ENCODE results near the gene BSDC1. TPM values are rescaled to one million over a fixed set of nuclear protein-coding genes. Genes with fewer than 3 reads are reported as not detected.
"Not testable (repeated sequence)": the region's sequence is repeated elsewhere in the genome, so short reads cannot be mapped to it uniquely, and the experiment has no call there.

BSDC1 gene
- total RNA-seq, 1 donor from 2014 or later = 35.5 TPM

DNA sequence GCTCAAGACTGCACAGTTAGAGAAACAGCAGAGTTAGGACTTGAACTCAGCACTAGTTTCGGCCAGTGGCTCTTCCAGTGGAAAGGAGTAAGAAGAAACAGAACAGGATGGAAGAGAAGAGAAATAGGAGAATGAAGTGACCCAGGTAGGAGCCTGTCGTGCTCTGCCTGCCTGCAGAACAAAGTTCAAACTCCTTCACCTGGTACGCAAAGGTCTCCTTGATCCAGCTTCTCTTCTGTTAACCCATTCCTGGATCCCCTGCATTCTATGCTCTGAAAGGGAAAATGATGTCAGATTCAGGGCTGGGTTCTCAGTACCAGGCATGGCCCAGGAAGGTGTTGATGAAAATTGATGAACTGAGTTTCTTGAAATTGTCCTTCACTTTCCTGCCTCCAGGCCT is 35.8 kb downstream of the BSDC1 start:
- Histone ChIP-seq H3K4me3 (ENCODE audit: low read depth, low read length) (no peak overlapping the region), H3K27me3 (ENCODE audit: control insufficient read depth, insufficient read depth, low read length) (no peaks in the 10 kb centered on the region), H3K36me3 (ENCODE audit: control insufficient read depth, insufficient read depth, low read length) (no peaks in the 10 kb centered on the region)
- TF ChIP-seq, protein P1, sequence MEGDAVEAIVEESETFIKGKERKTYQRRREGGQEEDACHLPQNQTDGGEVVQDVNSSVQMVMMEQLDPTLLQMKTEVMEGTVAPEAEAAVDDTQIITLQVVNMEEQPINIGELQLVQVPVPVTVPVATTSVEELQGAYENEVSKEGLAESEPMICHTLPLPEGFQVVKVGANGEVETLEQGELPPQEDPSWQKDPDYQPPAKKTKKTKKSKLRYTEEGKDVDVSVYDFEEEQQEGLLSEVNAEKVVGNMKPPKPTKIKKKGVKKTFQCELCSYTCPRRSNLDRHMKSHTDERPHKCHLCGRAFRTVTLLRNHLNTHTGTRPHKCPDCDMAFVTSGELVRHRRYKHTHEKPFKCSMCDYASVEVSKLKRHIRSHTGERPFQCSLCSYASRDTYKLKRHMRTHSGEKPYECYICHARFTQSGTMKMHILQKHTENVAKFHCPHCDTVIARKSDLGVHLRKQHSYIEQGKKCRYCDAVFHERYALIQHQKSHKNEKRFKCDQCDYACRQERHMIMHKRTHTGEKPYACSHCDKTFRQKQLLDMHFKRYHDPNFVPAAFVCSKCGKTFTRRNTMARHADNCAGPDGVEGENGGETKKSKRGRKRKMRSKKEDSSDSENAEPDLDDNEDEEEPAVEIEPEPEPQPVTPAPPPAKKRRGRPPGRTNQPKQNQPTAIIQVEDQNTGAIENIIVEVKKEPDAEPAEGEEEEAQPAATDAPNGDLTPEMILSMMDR (IDR thresholded peaks at IDR 0.05; ENCODE audit: insufficient read depth, low read length, severe bottlenecking) = no peak
- DNase-seq (ENCODE audit: low read depth) (no peak), FAIRE-seq (no peak)

DNA sequence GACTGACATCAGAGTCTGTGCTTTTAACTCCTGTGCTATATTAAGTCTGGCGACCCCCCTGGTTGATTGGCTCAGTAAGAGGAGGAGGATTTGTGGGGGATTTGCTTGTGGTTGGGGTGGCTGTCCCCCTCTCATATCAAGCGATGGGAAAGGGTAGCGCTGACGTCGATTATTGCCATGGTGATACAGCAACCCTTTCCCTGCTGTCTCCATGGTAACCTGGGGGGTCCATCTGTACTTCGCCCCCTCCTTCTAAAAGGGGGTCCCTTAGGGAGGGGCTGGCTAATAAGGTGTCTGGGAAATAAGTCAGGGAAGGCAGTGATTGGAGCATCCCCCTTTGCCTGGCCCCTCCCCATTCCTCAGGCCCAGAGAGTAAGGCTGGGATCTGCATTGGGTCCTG is 36.6 kb downstream of the BSDC1 start:
- no peak for DNase-seq (ENCODE audit: low read depth)
- no peaks in the 10 kb centered on the region for H3K27me3 ChIP-seq (ENCODE audit: control insufficient read depth, insufficient read depth, low read length)
- peak; percentile 7 for FAIRE-seq
- TF ChIP-seq, protein P1 (IDR thresholded peaks at IDR 0.05; ENCODE audit: insufficient read depth, low read length, severe bottlenecking) = no peak
- H3K36me3 ChIP-seq (ENCODE audit: control insufficient read depth, insufficient read depth, low read length) = no peaks in the 10 kb centered on the region
- no peak overlapping the region for H3K4me3 ChIP-seq (ENCODE audit: low read depth, low read length)

DNA sequence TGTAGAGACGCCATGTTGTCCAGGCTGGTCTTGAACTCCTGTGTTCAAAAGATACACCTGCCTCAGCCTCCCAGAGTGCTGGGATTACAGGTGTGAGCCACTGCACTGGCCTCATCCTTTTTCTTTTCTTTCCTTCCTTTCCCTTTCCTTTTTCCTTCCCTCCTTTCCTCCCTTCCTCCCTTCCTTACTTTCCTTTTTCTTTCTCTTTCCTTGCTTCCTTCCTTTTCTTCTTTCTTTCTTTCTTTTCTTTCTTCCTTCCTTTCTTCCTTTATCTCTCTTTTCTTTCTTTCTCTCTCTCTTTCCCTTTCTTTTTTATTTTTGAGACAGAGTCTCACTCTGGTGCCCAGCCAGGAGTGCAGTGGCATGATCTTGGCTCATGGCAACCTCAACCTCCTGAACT is 37.8 kb downstream of the BSDC1 start:
- no peaks in the 10 kb centered on the region for H3K27me3 ChIP-seq (ENCODE audit: control insufficient read depth, insufficient read depth, low read length)
- no peak overlapping the region for H3K4me3 ChIP-seq (ENCODE audit: low read depth, low read length)
- TF ChIP-seq, protein P1 (IDR thresholded peaks at IDR 0.05; ENCODE audit: insufficient read depth, low read length, severe bottlenecking) = no peak
- no peak for DNase-seq (ENCODE audit: low read depth)
- no peak for FAIRE-seq
- no peaks in the 10 kb centered on the region for H3K36me3 ChIP-seq (ENCODE audit: control insufficient read depth, insufficient read depth, low read length)

DNA sequence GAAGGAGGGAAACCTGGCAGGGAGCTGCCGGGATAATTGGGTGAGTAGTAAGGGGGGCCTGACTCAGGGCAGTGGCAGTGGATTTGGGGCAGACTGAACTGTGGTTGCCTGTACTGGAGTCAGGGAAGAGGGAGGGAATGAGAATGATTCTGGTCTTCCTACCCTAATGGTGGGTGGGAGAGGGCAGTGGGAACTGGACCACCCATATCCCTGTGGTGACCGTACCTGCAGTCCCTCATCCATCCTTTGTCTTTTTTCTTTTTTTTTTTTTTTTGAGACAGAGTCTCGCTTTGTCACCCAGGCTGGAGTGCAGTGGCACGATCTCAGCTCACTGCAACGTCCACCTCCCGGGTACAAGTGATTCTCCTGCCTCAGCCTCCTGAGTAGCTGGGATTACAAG is 38.5 kb downstream of the BSDC1 start:
- H3K36me3 ChIP-seq (ENCODE audit: control insufficient read depth, insufficient read depth, low read length); H3K27me3 ChIP-seq (ENCODE audit: control insufficient read depth, insufficient read depth, low read length); DNase-seq (ENCODE audit: low read depth); H3K4me3 ChIP-seq (ENCODE audit: low read depth, low read length); FAIRE-seq: not testable (repeated sequence)

DNA sequence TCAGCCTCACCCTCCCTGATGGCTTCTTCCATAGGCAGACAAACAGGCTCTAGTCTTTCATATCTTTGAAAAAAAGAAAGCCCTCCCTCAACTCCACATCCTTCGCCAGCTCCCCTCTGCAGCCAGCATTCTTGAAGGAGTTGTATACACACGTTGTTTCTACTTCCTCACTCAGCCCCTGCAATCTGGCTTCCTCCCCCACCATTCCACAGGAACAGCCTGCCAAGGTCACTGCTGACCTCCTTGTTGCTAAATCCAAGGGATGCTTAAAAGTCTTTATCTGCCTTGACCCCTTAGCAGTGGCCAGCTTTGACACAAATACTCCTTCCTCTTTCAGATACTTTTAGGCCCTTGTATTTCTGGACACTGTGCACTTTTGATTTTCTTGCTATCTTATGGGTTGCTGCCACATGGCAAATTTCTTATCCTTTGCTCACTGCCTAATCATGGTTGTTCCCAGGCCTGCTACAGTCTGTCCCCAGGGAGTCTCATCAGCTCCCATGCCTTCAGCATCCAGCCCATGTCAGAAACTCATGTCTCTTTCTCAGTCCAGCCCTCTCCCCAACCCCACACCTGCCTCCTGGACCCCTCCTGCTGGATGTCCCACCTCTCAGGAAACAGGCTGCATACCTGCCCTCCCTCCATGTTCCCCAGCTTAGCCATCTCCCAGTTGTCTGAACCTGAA is 40.2 kb downstream of the BSDC1 start:
- FAIRE-seq = no peak
- H3K4me3 ChIP-seq (ENCODE audit: low read depth, low read length) = no peak overlapping the region
- no peaks in the 10 kb centered on the region for H3K36me3 ChIP-seq (ENCODE audit: control insufficient read depth, insufficient read depth, low read length)
- no peak for DNase-seq (ENCODE audit: low read depth)
- TF ChIP-seq, protein P1 (IDR thresholded peaks at IDR 0.05; ENCODE audit: insufficient read depth, low read length, severe bottlenecking) = no peak
- H3K27me3 ChIP-seq (ENCODE audit: control insufficient read depth, insufficient read depth, low read length) = no peaks in the 10 kb centered on the region

DNA sequence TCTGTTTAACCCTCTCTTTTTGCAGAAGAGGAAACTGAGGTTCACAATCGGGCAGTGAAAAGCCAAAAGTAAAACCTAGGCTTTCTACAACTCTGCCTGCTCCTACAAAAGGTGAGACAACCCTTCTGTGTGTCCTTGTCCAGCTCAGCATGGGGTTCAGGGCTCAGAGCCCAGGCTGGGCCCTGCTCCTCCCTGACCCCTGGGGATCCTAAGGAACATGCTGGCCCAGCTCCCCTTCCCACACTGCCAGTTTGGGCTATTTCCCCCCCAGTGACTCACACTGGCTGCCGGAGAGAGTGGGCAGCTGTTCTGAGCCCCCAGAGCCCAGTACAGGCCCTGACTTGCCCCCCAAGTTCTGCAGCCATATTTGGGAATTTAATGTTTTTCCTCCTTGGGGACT is 40.8 kb downstream of the BSDC1 start:
- no peaks in the 10 kb centered on the region for H3K27me3 ChIP-seq (ENCODE audit: control insufficient read depth, insufficient read depth, low read length)
- DNase-seq (ENCODE audit: low read depth) (no peak), FAIRE-seq (no peak)
- H3K36me3 ChIP-seq (ENCODE audit: control insufficient read depth, insufficient read depth, low read length) = no peaks in the 10 kb centered on the region
- TF ChIP-seq, protein P1 (IDR thresholded peaks at IDR 0.05; ENCODE audit: insufficient read depth, low read length, severe bottlenecking) = no peak
- no peak overlapping the region for H3K4me3 ChIP-seq (ENCODE audit: low read depth, low read length)

All from bronchial epithelial cell (primary cell).